GM12891 (cell line): Measurements from ENCODE around the gene ST8SIA5.

ENCODE experiments used
- PAX5 ChIP-seq: IDR thresholded peaks from 2 replicates; pipeline ENCODE4 v1.6.1; 2011; ENCODE audit warnings: low read length, moderate library complexity, mild to moderate bottlenecking; ENCODE audit not compliant: insufficient read depth, severe bottlenecking
- POLR2A ChIP-seq: IDR thresholded peaks from 2 replicates; pipeline ENCODE4 v1.6.1; 2011; ENCODE audit warnings: low read depth, low read length, control low read depth
- POLR2AphosphoS5 ChIP-seq: IDR thresholded peaks from 2 replicates; pipeline ENCODE4 v1.6.1; 2011; ENCODE audit warnings: low read depth, low read length, control low read depth
- SPI1 ChIP-seq: IDR thresholded peaks from 2 replicates; pipeline ENCODE4 v1.6.1; 2011; ENCODE audit warnings: low read depth, low read length, control low read depth
- TAF1 ChIP-seq: IDR thresholded peaks from 2 replicates; pipeline ENCODE4 v1.6.1; 2011; ENCODE audit warnings: low read depth, low read length, control low read depth

DNA sequence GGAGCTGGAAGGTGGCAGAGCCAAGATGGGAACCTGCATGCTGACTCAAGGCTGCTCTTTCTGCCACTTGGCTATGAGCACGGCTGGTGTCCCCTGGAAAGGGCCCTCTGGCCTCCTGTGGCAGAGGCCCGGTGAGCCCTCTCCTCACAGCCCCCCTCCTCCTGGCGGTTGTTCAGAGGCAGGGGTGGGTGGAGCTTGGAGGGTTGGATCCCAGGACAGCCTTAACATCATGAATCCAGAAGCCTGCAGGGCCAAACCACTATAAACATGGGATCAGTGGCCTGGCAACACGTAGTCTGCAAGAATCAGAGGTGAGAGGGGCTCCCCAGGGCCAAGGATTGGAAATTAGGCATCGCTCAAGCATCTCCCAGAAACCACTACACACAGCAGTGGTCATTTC lies 51.3 kb downstream of the ST8SIA5 start:
- TF ChIP-seq POLR2AphosphoS5, result no peak
- no peak for TF ChIP-seq POLR2A
- no peak for TF ChIP-seq SPI1
- no peak for TF ChIP-seq TAF1
- no peak for TF ChIP-seq PAX5
